Breast epithelium (tissue), 3 donors: ENCODE data around the gene WBP1L.
"Not testable (repeated sequence)": the region's sequence is repeated elsewhere in the genome, so short reads cannot be mapped to it uniquely, and the experiment has no call there.

ENCODE experiments used
- CTCF ChIP-seq, 3 donors: fragments of 450-650 bp; IDR thresholded peaks; one replicate each; pipeline ENCODE4 v1.5.1; 2016 to 2017; ENCODE audit warnings: antibody characterized with exemption in 3 of 3, mild to moderate bottlenecking in 3 of 3, moderate library complexity in 3 of 3
- POLR2AphosphoS5 ChIP-seq, 3 donors: sonication (generic); formaldehyde crosslinking; IDR thresholded peaks; one replicate each; pipeline ENCODE4 v1.6.1; 2017; ENCODE audit warnings: antibody characterized with exemption in 3 of 3

DNA sequence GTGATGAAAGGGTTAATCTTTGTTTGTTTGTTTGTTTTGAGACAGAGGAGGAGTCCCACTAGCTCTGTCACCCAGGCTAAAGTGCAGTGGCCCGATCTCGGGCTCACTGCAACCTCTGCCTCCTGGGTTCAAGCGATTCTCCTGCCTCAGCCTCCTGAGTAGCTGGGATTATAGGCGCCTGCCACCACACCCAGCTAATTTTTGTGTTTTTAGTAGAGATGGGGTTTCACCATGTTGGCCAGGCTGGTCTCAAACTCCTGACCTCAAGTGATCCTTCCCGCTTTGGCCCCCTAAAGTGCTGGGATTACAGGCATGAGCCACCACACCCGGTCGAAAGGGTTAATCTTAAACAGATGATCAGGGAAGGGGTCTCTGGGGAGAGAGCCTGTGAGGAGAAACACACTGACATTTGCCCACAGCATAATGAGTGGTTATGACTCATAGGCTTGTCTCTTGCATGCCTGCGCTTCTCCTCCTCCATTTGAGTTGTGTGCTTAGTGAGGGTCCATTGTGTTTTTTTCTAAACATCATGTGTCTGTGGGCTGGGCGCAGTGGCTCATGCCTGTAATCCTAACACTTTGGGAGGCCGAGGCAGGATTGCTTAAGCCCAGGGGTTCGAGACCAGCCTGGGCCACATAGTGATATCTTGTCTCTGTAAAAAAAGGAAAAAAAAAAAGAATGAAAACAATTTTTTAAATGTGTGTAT is 112.1 kb downstream of the WBP1L start:
- TF ChIP-seq CTCF (IDR thresholded peaks at IDR 0.05), result not testable (repeated sequence)
- TF ChIP-seq POLR2AphosphoS5 (IDR thresholded peaks at IDR 0.05), result peak in 2 of 3 donors; percentile 24 to 36
